Testis (tissue), 3 donors: ENCODE measurements around the gene FAM184B. TPM values are rescaled to one million over a fixed set of nuclear protein-coding genes. Genes with fewer than 3 reads are reported as not detected.
"Not testable (repeated sequence)": the region's sequence is repeated elsewhere in the genome, so short reads cannot be mapped to it uniquely, and the experiment has no call there.

Source experiments
- DNase-seq: peaks from one replicate; pipeline ENCODE4 v3.0.0-alpha.2; 2019
- H3K27ac ChIP-seq, 2 donors: fragments of 200-600 bp; sonication (generic); one replicate each; pipeline ENCODE4 v1.5.1; 2019
- H3K27me3 ChIP-seq: fragments of 200-600 bp; sonication (generic); one replicate; pipeline ENCODE4 v1.5.1; 2019
- H3K36me3 ChIP-seq: fragments of 200-600 bp; sonication (generic); one replicate; pipeline ENCODE4 v1.5.1; 2017; ENCODE audit warnings: low read depth; ENCODE audit errors: missing control alignments
- H3K4me1 ChIP-seq: fragments of 200-600 bp; sonication (generic); one replicate; pipeline ENCODE4 v1.5.1; 2019
- H3K4me3 ChIP-seq, 2 donors: fragments of 200-600 bp; sonication (generic); one replicate each; pipeline ENCODE4 v1.5.1; 2017 to 2019
- H3K9me3 ChIP-seq: fragments of 200-600 bp; sonication (generic); one replicate; pipeline ENCODE4 v1.5.1; 2017
- POLR2A ChIP-seq: fragments of 450-650 bp; IDR thresholded peaks from one replicate; pipeline ENCODE4 v1.6.1; 2017; ENCODE audit warnings: antibody characterized with exemption, mild to moderate bottlenecking, moderate library complexity
- WGBS, 2 donors: methylation state at CpG; one replicate each; pipeline ENCODE4 v1.1.5; 2018; 5-methylcytosine and 5-hydroxymethylcytosine counted together
- intact Hi-C: fragments of 100-400 bp; cut with DNase I; formaldehyde crosslinking; loops from one replicate; pipeline ENCODE4 v1.15.1; 2023; ENCODE audit warnings: low total_unique reads
- polyA plus RNA-seq: library from polyadenylated mRNA; stranded (reverse); fragments of 350-450 nt; fragmentation: Illumina TruSeq; extraction: RNeasy Lipid Tissue Mini Kit (QIAGEN cat#74804); gene quantifications from one replicate; pipeline ENCODE4 v1.2.3, GENCODE V29; 2014; ENCODE audit warnings: low read depth, low replicate concordance; ENCODE audit not compliant: insufficient read depth
- total RNA-seq, 2 donors: library from RNA; depleted of rRNA; stranded (reverse); fragments of >200 nt; gene quantifications; one replicate each; pipeline ENCODE4 v1.2.3, GENCODE V29; 2016
- TF ChIP-seq, protein P1 (sequence below), 3 experiments: fragments of 450-650 bp in 2 of 3; fragments of 200-600 bp in 1 of 3; sonication (generic) in 1 of 3; IDR thresholded peaks; one replicate each; pipeline ENCODE4 v1.5.1; 2016 to 2019; ENCODE audit warnings: antibody characterized with exemption in 3 of 3, mild to moderate bottlenecking in 2 of 3, moderate library complexity in 1 of 3

Gene FAM184B
- total and polyA plus RNA-seq, 3 donors from 2014 or later, result 0.08 to 0.26 (median 0.19) TPM

- Histone ChIP-seq H3K4me3 (no peak overlapping the region), H3K4me1 (no peaks in the 10 kb centered on the region), H3K9me3 (no peaks in the 10 kb centered on the region), H3K27ac (no peak overlapping the region), H3K27me3 (no peaks in the 10 kb centered on the region), H3K36me3 (no peaks in the 10 kb centered on the region)
- 96 to 97% methylated on average over 3 of the region's 3 CpGs for WGBS, 2 donors
- intact Hi-C loops, result no loop called here
- no peak for DNase-seq
- TF ChIP-seq, protein P1, sequence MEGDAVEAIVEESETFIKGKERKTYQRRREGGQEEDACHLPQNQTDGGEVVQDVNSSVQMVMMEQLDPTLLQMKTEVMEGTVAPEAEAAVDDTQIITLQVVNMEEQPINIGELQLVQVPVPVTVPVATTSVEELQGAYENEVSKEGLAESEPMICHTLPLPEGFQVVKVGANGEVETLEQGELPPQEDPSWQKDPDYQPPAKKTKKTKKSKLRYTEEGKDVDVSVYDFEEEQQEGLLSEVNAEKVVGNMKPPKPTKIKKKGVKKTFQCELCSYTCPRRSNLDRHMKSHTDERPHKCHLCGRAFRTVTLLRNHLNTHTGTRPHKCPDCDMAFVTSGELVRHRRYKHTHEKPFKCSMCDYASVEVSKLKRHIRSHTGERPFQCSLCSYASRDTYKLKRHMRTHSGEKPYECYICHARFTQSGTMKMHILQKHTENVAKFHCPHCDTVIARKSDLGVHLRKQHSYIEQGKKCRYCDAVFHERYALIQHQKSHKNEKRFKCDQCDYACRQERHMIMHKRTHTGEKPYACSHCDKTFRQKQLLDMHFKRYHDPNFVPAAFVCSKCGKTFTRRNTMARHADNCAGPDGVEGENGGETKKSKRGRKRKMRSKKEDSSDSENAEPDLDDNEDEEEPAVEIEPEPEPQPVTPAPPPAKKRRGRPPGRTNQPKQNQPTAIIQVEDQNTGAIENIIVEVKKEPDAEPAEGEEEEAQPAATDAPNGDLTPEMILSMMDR (IDR thresholded peaks at IDR 0.05), result no peak
- no peak for TF ChIP-seq POLR2A
Observed at GRCh38 chr4:17662694-17663093, 118.7 kb downstream of the FAM184B start.

- intact Hi-C loops, H3K27me3 ChIP-seq, H3K36me3 ChIP-seq, H3K4me1 ChIP-seq, H3K9me3 ChIP-seq, H3K27ac ChIP-seq, H3K4me3 ChIP-seq, DNase-seq: not testable (repeated sequence)
- WGBS, 2 donors, result 95 to 96% methylated on average over 8 of the region's 8 CpGs
Observed at GRCh38 chr4:17659196-17659595, 122.2 kb downstream of the FAM184B start.

- WGBS, 2 donors, result 77 to 88% methylated on average over 9 of the region's 9 CpGs
- H3K4me1 ChIP-seq, result no peaks in the 10 kb centered on the region
- no peaks in the 10 kb centered on the region for H3K9me3 ChIP-seq
- TF ChIP-seq, protein P1 (IDR thresholded peaks at IDR 0.05), result no peak
- TF ChIP-seq POLR2A, result no peak
- H3K27ac ChIP-seq, result no peak overlapping the region
- H3K36me3 ChIP-seq, result no peaks in the 10 kb centered on the region
- no peaks in the 10 kb centered on the region for H3K27me3 ChIP-seq
- no peak overlapping the region for H3K4me3 ChIP-seq
- DNase-seq, result no peak
- intact Hi-C loops, result no loop called here
Observed at GRCh38 chr4:17657849-17658248, 123.6 kb downstream of the FAM184B start.

- intact Hi-C loops, result no loop called here
- H3K4me1 ChIP-seq, result no peaks in the 10 kb centered on the region
- no peaks in the 10 kb centered on the region for H3K36me3 ChIP-seq
- H3K9me3 ChIP-seq, result no peaks in the 10 kb centered on the region
- no peak overlapping the region for H3K4me3 ChIP-seq
- DNase-seq, result no peak
- no peak overlapping the region for H3K27ac ChIP-seq
- TF ChIP-seq POLR2A, result no peak
- TF ChIP-seq, protein P1 (IDR thresholded peaks at IDR 0.05), result no peak
- H3K27me3 ChIP-seq, result no peaks in the 10 kb centered on the region
- WGBS, 2 donors, result 82 to 88% methylated on average over 1 of the region's 1 CpG
Observed at GRCh38 chr4:17657090-17657489, 124.3 kb downstream of the FAM184B start.

- TF ChIP-seq, protein P1 (IDR thresholded peaks at IDR 0.05), result no peak
- TF ChIP-seq POLR2A, result no peak
- H3K4me1 ChIP-seq, result no peaks in the 10 kb centered on the region
- H3K27me3 ChIP-seq, result no peaks in the 10 kb centered on the region
- intact Hi-C loops, result no loop called here
- no peak overlapping the region for H3K4me3 ChIP-seq
- DNase-seq, result no peak
- H3K27ac ChIP-seq, result no peak overlapping the region
- no peaks in the 10 kb centered on the region for H3K9me3 ChIP-seq
- no peaks in the 10 kb centered on the region for H3K36me3 ChIP-seq
- 77 to 83% methylated on average over 8 of the region's 8 CpGs for WGBS, 2 donors
Observed at GRCh38 chr4:17654701-17655100, 126.7 kb downstream of the FAM184B start.
